ENCODE results near the gene P4HA2. TPM values are rescaled to one million over a fixed set of nuclear protein-coding genes. Genes with fewer than 3 reads are reported as not detected.

P4HA2 gene
- total RNA-seq, 1 donor from 2014 or later = 38.5 TPM

- H3K4me1 Mint-ChIP-seq (ENCODE audit: unreplicated experiment) = peaks cover 44% of the 10 kb centered on the region
- no peaks in the 10 kb centered on the region for H3K27me3 Mint-ChIP-seq
- H3K4me3 Mint-ChIP-seq = no peak overlapping the region
- H3K36me3 Mint-ChIP-seq = peaks cover 17% of the 10 kb centered on the region
- H3K9me3 Mint-ChIP-seq = no peaks in the 10 kb centered on the region
- H3K27ac Mint-ChIP-seq = peak overlapping the region; percentile 83
- peak; percentile 90 for TF ChIP-seq CTCF (conservative IDR thresholded peaks at IDR 0.05)
- DNase-seq (ENCODE audit: extremely low spot score, unreplicated experiment) = no peak
Measured at GRCh38 chr5:132272311-132273210, 44.9 kb upstream of the P4HA2 start.

GRCh38 chr5:132271251-132272246 lies 43.9 kb upstream of the P4HA2 start:
- Mint-ChIP-seq H3K9me3 (no peaks in the 10 kb centered on the region), H3K4me1 (ENCODE audit: unreplicated experiment) (peaks cover 36% of the 10 kb centered on the region), H3K27me3 (no peaks in the 10 kb centered on the region), H3K36me3 (peaks cover 23% of the 10 kb centered on the region), H3K4me3 (no peak overlapping the region), H3K27ac (no peak overlapping the region)
- DNase-seq (ENCODE audit: extremely low spot score, unreplicated experiment) = no peak
- TF ChIP-seq CTCF (conservative IDR thresholded peaks at IDR 0.05) = no peak

GRCh38 chr5:132270706-132271105 lies 43.1 kb upstream of the P4HA2 start:
- H3K9me3 Mint-ChIP-seq = no peaks in the 10 kb centered on the region
- DNase-seq (ENCODE audit: extremely low spot score, unreplicated experiment) = no peak
- H3K27me3 Mint-ChIP-seq = no peaks in the 10 kb centered on the region
- peaks cover 24% of the 10 kb centered on the region for H3K36me3 Mint-ChIP-seq
- no peak for TF ChIP-seq CTCF (conservative IDR thresholded peaks at IDR 0.05)
- H3K4me1 Mint-ChIP-seq (ENCODE audit: unreplicated experiment) = peaks cover 39% of the 10 kb centered on the region
- no peak overlapping the region for H3K27ac Mint-ChIP-seq
- H3K4me3 Mint-ChIP-seq = no peak overlapping the region

GRCh38 chr5:132270335-132270665 lies 42.6 kb upstream of the P4HA2 start:
- Mint-ChIP-seq H3K27me3 (no peaks in the 10 kb centered on the region), H3K27ac (no peak overlapping the region), H3K36me3 (peaks cover 23% of the 10 kb centered on the region), H3K4me3 (no peak overlapping the region), H3K4me1 (ENCODE audit: unreplicated experiment) (peaks cover 39% of the 10 kb centered on the region), H3K9me3 (no peaks in the 10 kb centered on the region)
- DNase-seq (ENCODE audit: extremely low spot score, unreplicated experiment) = no peak
- no peak for TF ChIP-seq CTCF (conservative IDR thresholded peaks at IDR 0.05)

- Mint-ChIP-seq H3K9me3 (no peaks in the 10 kb centered on the region), H3K4me3 (peak overlapping the region; percentile 25), H3K36me3 (peaks cover 24% of the 10 kb centered on the region), H3K4me1 (ENCODE audit: unreplicated experiment) (peaks cover 42% of the 10 kb centered on the region), H3K27ac (peak overlapping the region; percentile 79), H3K27me3 (no peaks in the 10 kb centered on the region)
- DNase-seq (ENCODE audit: extremely low spot score, unreplicated experiment) = no peak
- no peak for TF ChIP-seq CTCF (conservative IDR thresholded peaks at IDR 0.05)
Measured at GRCh38 chr5:132269635-132270334, 42.1 kb upstream of the P4HA2 start.
